Mucosa of rectum (tissue), 2 donors: ENCODE measurements around the gene SYT1.

Experiments
- H3K27ac ChIP-seq, 2 donors: one replicate each; pipeline ENCODE4 v1.7.0; 2013; ENCODE audit warnings: inconsistent platforms in 2 of 2, low read depth in 2 of 2, low read length in 2 of 2
- H3K27me3 ChIP-seq, 2 donors: one replicate each; pipeline ENCODE4 v1.7.0; 2013; ENCODE audit warnings: low read length in 2 of 2; ENCODE audit not compliant: control insufficient read depth in 2 of 2, insufficient read depth in 2 of 2
- H3K36me3 ChIP-seq, 2 donors: one replicate each; pipeline ENCODE4 v1.7.0; 2013; ENCODE audit warnings: low read length in 2 of 2; ENCODE audit not compliant: control insufficient read depth in 2 of 2, insufficient read depth in 2 of 2
- H3K4me1 ChIP-seq, 2 donors: one replicate each; pipeline ENCODE4 v1.7.0; 2013; ENCODE audit warnings: low read length in 2 of 2, mild to moderate bottlenecking in 1 of 2; ENCODE audit not compliant: control insufficient read depth in 2 of 2, insufficient read depth in 2 of 2
- H3K4me3 ChIP-seq, 2 donors: one replicate each; pipeline ENCODE4 v1.7.0; 2013; ENCODE audit warnings: low read length in 2 of 2
- H3K9ac ChIP-seq, 2 donors: one replicate each; pipeline ENCODE4 v1.7.0; 2013; ENCODE audit warnings: low read length in 2 of 2, low read depth in 1 of 2, mild to moderate bottlenecking in 1 of 2
- H3K9me3 ChIP-seq, 2 donors: one replicate each; pipeline ENCODE4 v1.7.0; 2013; ENCODE audit warnings: low read length in 2 of 2; ENCODE audit not compliant: control insufficient read depth in 2 of 2
- donor health status: healthy.
- donor health status: Normal muscosa, but diverticular disease.

The SYT1 gene

GRCh38 chr12:78931466-78931990, 67.0 kb downstream of the SYT1 start:
- Histone ChIP-seq H3K36me3 (no peaks in the 10 kb centered on the region), H3K27me3 (no peaks in the 10 kb centered on the region), H3K27ac (no peak overlapping the region), H3K4me1 (no peaks in the 10 kb centered on the region), H3K9me3 (no peaks in the 10 kb centered on the region), H3K9ac (no peak overlapping the region), H3K4me3 (no peak overlapping the region)

GRCh38 chr12:78933014-78933413, 68.4 kb downstream of the SYT1 start:
- Histone ChIP-seq H3K27me3 (no peaks in the 10 kb centered on the region), H3K9me3 (no peaks in the 10 kb centered on the region), H3K36me3 (no peaks in the 10 kb centered on the region), H3K27ac (no peak overlapping the region), H3K4me1 (no peaks in the 10 kb centered on the region), H3K9ac (no peak overlapping the region), H3K4me3 (no peak overlapping the region)

GRCh38 chr12:78938341-78939084, 73.9 kb downstream of the SYT1 start:
- H3K27me3 ChIP-seq, result no peaks in the 10 kb centered on the region
- no peak overlapping the region for H3K4me3 ChIP-seq
- no peaks in the 10 kb centered on the region for H3K4me1 ChIP-seq
- no peaks in the 10 kb centered on the region for H3K9me3 ChIP-seq
- no peak overlapping the region for H3K27ac ChIP-seq
- H3K36me3 ChIP-seq, result no peaks in the 10 kb centered on the region
- H3K9ac ChIP-seq, result no peak overlapping the region

- Histone ChIP-seq H3K9me3 (no peaks in the 10 kb centered on the region), H3K27ac (no peak overlapping the region), H3K4me3 (no peak overlapping the region), H3K9ac (no peak overlapping the region), H3K36me3 (no peaks in the 10 kb centered on the region), H3K27me3 (no peaks in the 10 kb centered on the region), H3K4me1 (no peaks in the 10 kb centered on the region)
Measured at GRCh38 chr12:78949532-78949931, 85.0 kb downstream of the SYT1 start.

- Histone ChIP-seq H3K4me3 (no peak overlapping the region), H3K9me3 (no peaks in the 10 kb centered on the region), H3K27me3 (no peaks in the 10 kb centered on the region), H3K36me3 (no peaks in the 10 kb centered on the region), H3K9ac (no peak overlapping the region), H3K27ac (no peak overlapping the region), H3K4me1 (no peaks in the 10 kb centered on the region)
Measured at GRCh38 chr12:78951803-78952551, 87.4 kb downstream of the SYT1 start.

- H3K36me3 ChIP-seq, result no peaks in the 10 kb centered on the region
- H3K27ac ChIP-seq, result no peak overlapping the region
- no peaks in the 10 kb centered on the region for H3K9me3 ChIP-seq
- H3K4me3 ChIP-seq, result no peak overlapping the region
- no peak overlapping the region for H3K9ac ChIP-seq
- H3K4me1 ChIP-seq, result no peaks in the 10 kb centered on the region
- H3K27me3 ChIP-seq, result no peaks in the 10 kb centered on the region
Measured at GRCh38 chr12:78952552-78952929, 88.0 kb downstream of the SYT1 start.

GRCh38 chr12:78958941-78959340, 94.4 kb downstream of the SYT1 start:
- no peak overlapping the region for H3K4me3 ChIP-seq
- no peaks in the 10 kb centered on the region for H3K36me3 ChIP-seq
- H3K9me3 ChIP-seq, result no peaks in the 10 kb centered on the region
- no peak overlapping the region for H3K9ac ChIP-seq
- no peaks in the 10 kb centered on the region for H3K4me1 ChIP-seq
- no peaks in the 10 kb centered on the region for H3K27me3 ChIP-seq
- no peak overlapping the region for H3K27ac ChIP-seq

GRCh38 chr12:78959556-78959955, 95.0 kb downstream of the SYT1 start:
- Histone ChIP-seq H3K27ac (no peak overlapping the region), H3K4me1 (no peaks in the 10 kb centered on the region), H3K4me3 (no peak overlapping the region)

GRCh38 chr12:78961171-78961570, 96.6 kb downstream of the SYT1 start:
- no peaks in the 10 kb centered on the region for H3K27me3 ChIP-seq
- H3K4me3 ChIP-seq, result no peak overlapping the region
- H3K9ac ChIP-seq, result no peak overlapping the region
- no peaks in the 10 kb centered on the region for H3K4me1 ChIP-seq
- H3K9me3 ChIP-seq, result no peaks in the 10 kb centered on the region
- H3K27ac ChIP-seq, result no peak overlapping the region
- H3K36me3 ChIP-seq, result no peaks in the 10 kb centered on the region

More at GRCh38 chr12:78959556-78959955, 95.0 kb downstream of the SYT1 start:
- Histone ChIP-seq H3K36me3 (no peaks in the 10 kb centered on the region), H3K9ac (no peak overlapping the region), H3K27me3 (no peaks in the 10 kb centered on the region), H3K9me3 (no peaks in the 10 kb centered on the region)

- H3K4me1 ChIP-seq, result no peaks in the 10 kb centered on the region
- H3K9me3 ChIP-seq, result no peaks in the 10 kb centered on the region
- no peaks in the 10 kb centered on the region for H3K27me3 ChIP-seq
Measured at GRCh38 chr12:78963439-78964227, 99.1 kb downstream of the SYT1 start.

More at GRCh38 chr12:78963439-78964227, 99.1 kb downstream of the SYT1 start:
- H3K4me3 ChIP-seq, result no peak overlapping the region
- H3K27ac ChIP-seq, result no peak overlapping the region
- no peak overlapping the region for H3K9ac ChIP-seq
- H3K36me3 ChIP-seq, result no peaks in the 10 kb centered on the region
